Esophagus squamous epithelium (tissue), 5 donors: Measurements from ENCODE around the gene BAHCC1. TPM values are rescaled to one million over a fixed set of nuclear protein-coding genes. Genes with fewer than 3 reads are reported as not detected.

Experiments used
- DNase-seq: peaks from one replicate; lab custom pipeline; 2025; lab: John Stamatoyannopoulos, UW
- H3K27ac ChIP-seq, 4 donors: fragments of 200-600 bp; sonication (generic); one replicate each; pipeline ENCODE4 v1.5.1; 2016 to 2019; ENCODE audit warnings: mild to moderate bottlenecking in 1 of 4
- H3K27me3 ChIP-seq, 4 donors: fragments of 200-600 bp; sonication (generic); 1 replicate in 3 of 4; 2 replicates in 1 of 4; pipeline versions ENCODE4 v1.5.1 to v1.6.0; 2017 to 2021; ENCODE audit warnings: antibody characterized with exemption in 1 of 4
- H3K36me3 ChIP-seq, 3 donors: fragments of 200-600 bp; sonication (generic); one replicate each; pipeline ENCODE4 v1.5.1; 2016 to 2019
- H3K4me1 ChIP-seq, 3 donors: fragments of 200-600 bp; sonication (generic); one replicate each; pipeline ENCODE4 v1.5.1; 2017 to 2019
- H3K4me3 ChIP-seq, 4 donors: fragments of 200-600 bp; sonication (generic); 1 replicate in 3 of 4; 2 replicates in 1 of 4; pipeline ENCODE4 v1.5.1; 2016 to 2019; ENCODE audit warnings: mild to moderate bottlenecking in 2 of 4, moderate library complexity in 1 of 4
- H3K9me3 ChIP-seq, 3 donors: fragments of 200-600 bp; sonication (generic); one replicate each; pipeline ENCODE4 v1.5.1; 2016 to 2019
- CTCF ChIP-seq, 6 experiments: fragments of 450-650 bp in 4 of 6; fragments of 200-600 bp in 2 of 6; sonication (generic) in 2 of 6; IDR thresholded peaks; one replicate each; pipeline ENCODE4 v1.5.1; 2016 to 2019; ENCODE audit warnings: antibody characterized with exemption in 6 of 6, mild to moderate bottlenecking in 4 of 6, moderate library complexity in 4 of 6
- POLR2A ChIP-seq, 4 donors: fragments of 450-650 bp; IDR thresholded peaks; one replicate each; pipeline ENCODE4 v1.6.1; 2017; ENCODE audit warnings: antibody characterized with exemption in 4 of 4, mild to moderate bottlenecking in 4 of 4, moderate library complexity in 3 of 4
- WGBS, 2 donors: methylation state at CpG; one replicate each; pipeline ENCODE4 v1.1.5; 2018; 5-methylcytosine and 5-hydroxymethylcytosine counted together
- intact Hi-C: fragments of 100-400 bp; cut with DNase I; formaldehyde crosslinking; loops from one replicate; pipeline ENCODE4 v1.15.0; 2022
- total RNA-seq, 4 donors: library from RNA; depleted of rRNA; stranded (reverse); fragments of >200 nt; gene quantifications; one replicate each; pipeline ENCODE4 v1.1.0, GENCODE V29; 2016
- donor health status: DM: yes; HTN: yes; CAD: no.

The BAHCC1 gene
- total RNA-seq, 4 donors from 2014 or later = 3.8 to 10.6 (median 5.4) TPM

- Histone ChIP-seq H3K27ac (no peak overlapping the region), H3K9me3 (no peaks in the 10 kb centered on the region), H3K27me3 (no peaks in the 10 kb centered on the region), H3K4me3 (no peak overlapping the region), H3K36me3 (peaks cover 0 to 22% (median 0%) of the 10 kb centered on the region in 3 donors), H3K4me1 (peaks cover 0 to 7% (median 0%) of the 10 kb centered on the region in 3 donors)
- no peak for TF ChIP-seq CTCF (IDR thresholded peaks at IDR 0.05)
- no peak for TF ChIP-seq POLR2A (IDR thresholded peaks at IDR 0.05)
- DNase-seq = no peak
- intact Hi-C loops = no loop called here
- 100% methylated on average over 2 of the region's 23 CpGs; no CpG with 5 or more reads in 1 of the 2 donors for WGBS, 2 donors
These were observed 57.3 kb downstream of the BAHCC1 start for GRCh38 chr17:81452551-81452950.

GRCh38 chr17:81453076-81453475 is 57.8 kb downstream of the BAHCC1 start:
- no peak for DNase-seq
- TF ChIP-seq CTCF (IDR thresholded peaks at IDR 0.05) (no peak), POLR2A (IDR thresholded peaks at IDR 0.05) (no peak)
- Histone ChIP-seq H3K36me3 (peaks cover 0 to 17% (median 0%) of the 10 kb centered on the region in 3 donors), H3K9me3 (no peaks in the 10 kb centered on the region), H3K27ac (no peak overlapping the region), H3K4me1 (peaks cover 0 to 7% (median 0%) of the 10 kb centered on the region in 3 donors), H3K27me3 (no peaks in the 10 kb centered on the region), H3K4me3 (no peak overlapping the region)
- 75 to 85% methylated on average over 13 to 24 of the region's 30 CpGs for WGBS, 2 donors
- intact Hi-C loops = no loop called here

GRCh38 chr17:81453712-81454111 is 58.5 kb downstream of the BAHCC1 start:
- TF ChIP-seq CTCF (IDR thresholded peaks at IDR 0.05) (no peak), POLR2A (IDR thresholded peaks at IDR 0.05) (no peak)
- peaks cover 0 to 7% (median 0%) of the 10 kb centered on the region in 3 donors for H3K4me1 ChIP-seq
- intact Hi-C loops = no loop called here
- no peaks in the 10 kb centered on the region for H3K27me3 ChIP-seq
- WGBS, 2 donors = 60% methylated on average over 1 of the region's 7 CpGs; no CpG with 5 or more reads in 1 of the 2 donors
- H3K36me3 ChIP-seq = peaks cover 0 to 23% (median 0%) of the 10 kb centered on the region in 3 donors
- no peak for DNase-seq
- H3K4me3 ChIP-seq = no peak overlapping the region
- no peak overlapping the region for H3K27ac ChIP-seq
- no peaks in the 10 kb centered on the region for H3K9me3 ChIP-seq

GRCh38 chr17:81454473-81454872 is 59.2 kb downstream of the BAHCC1 start:
- no peak for DNase-seq

More at GRCh38 chr17:81454473-81454872, 59.2 kb downstream of the BAHCC1 start:
- WGBS, 2 donors = no CpG with 5 or more reads among the region's 13 CpGs
- Histone ChIP-seq H3K9me3 (no peaks in the 10 kb centered on the region), H3K4me3 (no peak overlapping the region), H3K27me3 (no peaks in the 10 kb centered on the region), H3K36me3 (peaks cover 0 to 30% (median 0%) of the 10 kb centered on the region in 3 donors), H3K4me1 (peaks cover 0 to 7% (median 0%) of the 10 kb centered on the region in 3 donors), H3K27ac (no peak overlapping the region)
- TF ChIP-seq POLR2A (IDR thresholded peaks at IDR 0.05) (no peak), CTCF (IDR thresholded peaks at IDR 0.05) (no peak)
- intact Hi-C loops = no loop called here
